GM18526 (cell line): ENCODE measurements around the gene GIGYF2.

ENCODE experiments used
- POLR2A ChIP-seq: IDR thresholded peaks from 3 replicates; pipeline ENCODE4 v1.6.1; 2011; ENCODE audit not compliant: insufficient read length; ENCODE audit errors: extremely low read depth

Gene GIGYF2

DNA sequence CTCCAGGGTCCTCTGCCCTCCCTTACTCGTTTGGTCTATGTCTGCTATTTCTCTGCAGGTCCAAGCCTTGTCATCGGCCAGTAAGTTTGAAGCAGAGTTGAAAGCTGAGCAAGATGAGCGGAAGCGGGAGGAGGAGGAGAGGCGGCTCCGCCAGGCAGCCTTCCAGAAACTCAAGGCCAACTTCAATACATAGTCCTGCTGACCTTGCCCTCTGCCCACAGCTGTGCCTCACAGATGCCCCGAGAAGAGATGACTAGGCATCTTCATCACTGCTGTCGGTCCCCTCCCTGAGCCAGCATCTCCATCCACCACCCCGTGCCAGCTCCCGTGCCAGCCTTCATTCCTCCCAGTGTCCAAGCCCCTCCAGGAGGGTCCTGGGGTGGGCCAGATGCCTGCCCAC is 15.6 kb upstream of the GIGYF2 start:
- TF ChIP-seq POLR2A, result no peak

DNA sequence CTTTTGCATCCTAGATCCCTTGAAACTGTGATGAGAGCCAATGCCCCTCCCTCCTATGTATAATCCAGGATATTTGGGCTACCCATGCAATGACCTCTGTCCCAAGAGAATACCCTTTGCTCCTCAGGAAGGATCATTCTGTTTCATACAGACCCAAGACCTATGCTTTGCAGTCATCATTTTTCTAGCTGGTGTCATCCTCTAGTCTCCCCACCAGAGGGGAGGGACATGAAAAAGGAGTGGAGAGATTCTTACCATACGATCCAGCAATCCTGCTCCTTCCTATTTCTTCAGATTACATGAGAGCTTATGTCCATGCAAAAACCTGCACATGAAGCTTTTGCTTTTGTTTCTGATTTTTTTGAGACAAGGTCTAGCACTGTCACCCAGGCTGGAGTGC is 13.8 kb upstream of the GIGYF2 start:
- TF ChIP-seq POLR2A, result no peak

DNA sequence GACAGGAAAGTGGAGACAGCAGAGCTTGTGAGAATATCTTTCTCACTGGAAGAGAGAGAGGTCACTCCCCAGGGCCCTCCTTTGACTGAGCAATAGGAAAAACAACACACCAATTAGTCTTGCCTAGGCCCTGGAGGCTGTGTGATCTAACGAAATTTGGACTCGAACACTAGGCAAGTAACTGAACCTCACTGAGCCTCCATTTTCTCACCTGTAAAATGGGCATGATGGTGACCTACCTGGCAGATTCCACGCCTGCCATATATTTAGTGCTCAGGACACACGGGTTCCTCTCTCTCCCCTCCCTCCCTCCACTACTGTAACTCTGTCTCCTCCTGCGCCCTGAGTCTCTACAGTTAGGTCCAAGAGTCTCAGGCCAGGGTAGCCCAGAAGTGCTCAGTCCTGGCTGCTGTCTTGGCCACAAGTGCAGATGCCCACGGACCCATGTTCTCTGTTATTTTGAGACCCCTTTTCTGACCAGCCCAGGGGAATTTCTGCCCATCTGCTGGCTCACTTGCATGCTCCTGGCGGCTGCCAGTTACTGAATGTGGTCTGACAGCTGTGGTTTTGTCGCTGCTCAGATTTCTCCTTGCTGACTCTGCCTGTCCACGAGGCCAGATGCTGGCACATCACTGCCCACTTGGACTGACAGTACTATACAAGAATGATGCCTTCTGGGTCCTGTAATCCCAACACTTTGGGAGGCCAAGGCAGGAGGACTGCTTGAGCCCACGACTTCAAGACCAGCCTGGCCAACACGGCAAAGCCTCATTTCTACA is 9.6 kb upstream of the GIGYF2 start:
- no peak for TF ChIP-seq POLR2A

DNA sequence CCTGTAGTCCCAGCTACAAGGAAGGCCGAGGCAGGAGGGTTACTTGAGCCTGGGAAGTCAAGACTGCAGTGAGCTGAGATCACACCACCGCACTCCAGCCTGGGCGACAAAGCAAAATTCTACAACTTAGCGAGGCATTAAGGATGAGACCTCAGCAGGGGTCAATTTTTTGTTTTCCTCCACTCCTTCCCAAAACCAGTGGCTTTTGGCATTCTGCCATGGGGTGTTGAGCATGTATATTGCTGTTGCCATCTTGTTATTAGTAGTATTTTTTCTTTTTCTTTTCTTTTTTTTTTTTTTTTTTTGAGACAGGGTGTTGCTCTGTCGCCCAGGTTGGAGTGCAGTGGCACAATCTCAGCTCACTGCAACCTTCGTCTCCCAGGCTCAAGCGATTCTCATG is 8.9 kb upstream of the GIGYF2 start:
- no peak for TF ChIP-seq POLR2A

DNA sequence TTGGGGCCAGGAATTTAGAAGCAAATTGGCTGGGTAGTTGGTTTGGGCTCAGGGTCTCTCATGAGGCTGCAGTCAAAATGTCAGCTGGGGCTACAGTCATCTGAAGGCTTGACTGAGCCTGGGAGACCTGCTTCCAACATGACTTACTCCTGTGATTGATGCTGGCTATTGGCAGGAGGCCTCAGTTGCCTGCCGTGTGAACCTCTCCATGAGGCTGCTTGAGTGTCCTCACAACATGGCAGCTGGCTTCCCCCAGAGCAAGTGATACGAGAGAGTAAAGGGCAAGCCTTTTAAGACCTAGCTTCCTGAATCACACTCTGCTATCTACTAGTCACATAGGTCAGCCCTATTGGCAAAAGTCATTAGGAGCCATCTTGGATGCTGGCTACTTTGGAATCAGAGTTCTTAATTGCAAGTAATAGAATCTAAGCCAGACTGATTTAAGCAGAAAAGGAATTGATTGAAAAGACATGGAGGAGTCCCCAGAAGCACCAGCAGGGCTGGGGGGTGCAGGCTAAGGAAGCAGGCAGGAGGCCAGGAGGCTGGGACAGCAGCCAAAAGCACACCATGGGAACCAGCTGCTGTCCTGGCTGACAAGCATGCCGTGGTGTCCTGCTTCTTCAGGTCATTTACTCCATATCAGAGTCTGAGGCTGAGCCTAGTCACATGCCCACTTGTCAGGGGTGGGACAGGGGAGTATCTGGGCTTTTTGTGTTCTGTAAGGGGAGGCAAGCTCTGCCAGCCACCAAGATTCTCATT is 7.8 kb upstream of the GIGYF2 start:
- TF ChIP-seq POLR2A, result no peak

DNA sequence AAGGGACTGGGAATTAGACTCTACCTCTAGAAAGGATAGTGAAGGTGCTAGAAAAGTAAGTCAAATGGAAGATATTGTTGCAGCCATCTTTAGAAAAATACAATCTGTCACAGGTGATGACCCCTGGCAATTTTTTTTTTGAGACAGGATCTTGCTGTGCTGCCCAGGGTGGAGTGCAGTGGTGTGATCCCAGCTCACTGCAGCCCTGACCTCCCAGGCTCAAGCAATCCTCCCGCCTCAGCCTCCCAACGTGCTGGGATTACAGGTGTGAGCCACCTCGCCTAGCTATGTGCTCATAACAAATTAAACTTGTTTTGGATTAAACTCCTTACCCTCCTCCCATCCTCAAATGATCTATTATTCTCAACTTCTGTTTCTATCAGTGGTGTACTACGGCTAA is 3.8 kb upstream of the GIGYF2 start:
- TF ChIP-seq POLR2A, result no peak

DNA sequence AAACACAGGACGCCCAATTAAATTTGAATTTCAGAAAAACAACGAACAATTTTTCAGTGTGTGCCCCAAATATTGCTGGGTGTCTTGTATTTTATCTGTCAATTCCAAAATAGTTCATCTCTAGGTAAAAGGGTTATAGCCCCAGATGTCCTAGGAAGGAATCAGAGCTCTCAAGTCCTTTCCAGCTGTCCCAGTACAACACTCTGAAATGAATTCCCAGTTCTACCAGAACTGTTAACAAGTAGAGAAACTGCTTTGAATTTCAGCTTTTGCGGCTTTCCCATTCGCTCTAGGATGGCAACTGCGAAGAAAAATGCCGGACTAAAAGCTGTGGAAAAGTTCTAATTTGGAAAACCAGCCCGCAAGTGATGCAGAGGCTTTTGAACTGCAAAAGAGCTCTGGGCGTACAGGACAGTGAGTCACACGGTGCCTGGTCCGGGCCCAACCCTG is 497 bp upstream of the GIGYF2 start:
- TF ChIP-seq POLR2A, result no peak

DNA sequence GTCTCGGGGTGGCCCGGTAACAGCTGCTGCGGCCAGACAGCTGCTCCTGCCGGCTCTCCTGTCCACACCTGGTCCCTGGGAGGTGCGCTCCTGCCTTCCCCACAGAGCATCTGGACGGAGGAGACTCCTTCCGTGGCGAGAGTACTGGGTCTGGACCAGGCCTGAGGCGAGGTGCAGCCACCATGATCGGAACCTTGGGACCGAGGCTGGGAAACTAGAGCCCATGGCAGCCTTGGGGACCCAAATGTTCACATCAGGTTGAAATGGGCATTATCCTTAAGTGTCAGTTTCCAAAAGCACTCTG is 628 bp downstream of the GIGYF2 start:
- TF ChIP-seq POLR2A, result no peak

DNA sequence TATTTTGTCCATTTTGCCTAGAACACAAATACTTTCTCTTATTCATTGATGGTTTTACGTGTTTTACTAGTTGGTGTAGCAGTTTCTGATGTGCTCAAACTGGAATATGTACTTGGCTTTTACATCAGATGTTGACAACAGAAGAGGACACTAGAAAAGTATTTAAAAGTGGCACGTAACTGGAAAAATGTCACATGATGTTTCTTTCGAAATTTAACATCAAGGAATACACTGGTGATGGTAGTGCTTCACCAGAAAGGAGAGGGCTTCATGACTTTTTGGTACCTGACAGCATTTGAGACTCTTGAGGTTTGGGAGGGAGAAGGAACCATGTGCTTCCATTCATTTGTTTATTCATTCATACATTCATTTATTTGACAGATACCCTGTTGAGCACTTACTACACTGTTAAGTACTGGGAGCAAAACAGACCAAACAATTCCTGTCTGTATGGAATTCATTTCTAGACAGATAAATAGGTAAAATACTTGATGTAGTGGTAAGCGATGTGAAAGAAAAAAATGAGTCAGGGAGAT is 1.5 kb downstream of the GIGYF2 start:
- TF ChIP-seq POLR2A, result no peak

DNA sequence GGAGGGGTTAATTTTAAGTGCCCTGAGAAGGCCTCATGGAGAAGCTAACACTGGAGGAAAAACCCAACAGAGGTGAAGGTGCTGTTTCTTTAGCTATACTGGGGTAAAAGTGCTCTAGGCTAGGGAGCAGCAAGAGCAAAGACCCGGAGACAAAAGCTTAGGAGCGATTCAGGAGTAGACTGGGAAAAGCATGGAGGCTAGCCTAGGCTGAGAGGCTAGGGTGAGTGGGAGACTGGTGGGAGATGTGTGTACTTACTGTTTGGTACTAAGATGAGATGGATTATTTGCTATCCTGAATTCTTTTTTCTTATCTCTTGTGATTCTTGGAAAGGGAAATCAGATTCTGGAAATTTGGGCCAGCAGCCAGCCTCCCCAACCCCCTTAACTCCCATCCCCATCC is 2.0 kb downstream of the GIGYF2 start:
- TF ChIP-seq POLR2A, result no peak

DNA sequence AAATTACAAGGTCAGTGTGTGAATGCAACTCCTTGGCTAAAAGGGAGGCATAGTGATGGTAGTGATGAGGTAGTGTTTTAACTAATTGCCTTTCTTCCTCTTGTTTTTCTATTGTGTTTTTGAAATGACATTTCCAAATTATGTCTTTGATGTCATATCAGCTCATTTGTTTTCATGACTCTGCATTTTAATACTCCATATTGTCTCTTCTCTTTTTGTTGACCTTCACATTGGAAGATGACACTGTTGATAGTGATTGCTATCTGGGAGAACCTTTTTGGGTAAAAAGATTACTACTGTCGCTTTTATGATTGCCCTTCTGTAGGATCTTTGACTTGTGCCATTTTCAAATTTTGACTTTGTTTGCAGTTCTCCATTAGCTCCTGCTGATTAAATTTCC is 3.0 kb downstream of the GIGYF2 start:
- no peak for TF ChIP-seq POLR2A

DNA sequence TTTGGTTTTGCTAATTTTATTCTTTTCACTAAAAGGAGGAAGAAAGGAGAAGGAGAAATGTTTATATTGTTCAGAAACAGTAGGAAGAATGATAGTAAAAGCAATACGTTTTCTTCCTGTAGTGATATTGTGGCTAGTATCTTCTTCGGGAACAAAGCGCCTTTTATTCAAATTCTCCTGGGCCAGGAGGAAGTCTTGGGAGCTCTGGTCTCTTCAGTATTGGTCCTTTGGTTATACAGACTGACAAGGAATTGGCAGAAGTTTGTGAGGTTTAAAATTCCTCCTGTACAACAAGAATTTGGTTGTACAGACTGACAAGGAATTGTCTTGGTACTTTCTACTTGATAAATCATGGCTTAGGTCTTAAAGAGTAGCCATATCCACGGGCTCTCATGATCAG is 9.9 kb downstream of the GIGYF2 start:
- no peak for TF ChIP-seq POLR2A

DNA sequence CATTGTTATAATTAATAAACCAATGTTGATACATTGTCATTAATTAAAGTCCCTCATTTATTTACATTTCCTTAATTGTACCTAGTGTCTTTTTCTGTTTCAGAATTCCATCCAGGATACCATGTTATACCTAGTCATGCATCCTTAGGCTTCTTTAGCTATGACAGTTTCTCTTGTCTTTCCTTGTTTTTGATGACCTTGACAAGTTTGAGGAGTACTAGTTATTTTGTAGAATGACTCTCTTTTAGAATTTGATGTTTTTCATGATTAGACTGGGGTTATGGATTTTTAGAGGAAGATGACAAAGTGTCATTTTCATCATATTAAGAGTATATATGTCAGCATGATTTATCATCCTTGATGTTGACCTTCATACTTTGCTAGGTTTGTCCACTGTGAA is 16.4 kb downstream of the GIGYF2 start:
- no peak for TF ChIP-seq POLR2A

DNA sequence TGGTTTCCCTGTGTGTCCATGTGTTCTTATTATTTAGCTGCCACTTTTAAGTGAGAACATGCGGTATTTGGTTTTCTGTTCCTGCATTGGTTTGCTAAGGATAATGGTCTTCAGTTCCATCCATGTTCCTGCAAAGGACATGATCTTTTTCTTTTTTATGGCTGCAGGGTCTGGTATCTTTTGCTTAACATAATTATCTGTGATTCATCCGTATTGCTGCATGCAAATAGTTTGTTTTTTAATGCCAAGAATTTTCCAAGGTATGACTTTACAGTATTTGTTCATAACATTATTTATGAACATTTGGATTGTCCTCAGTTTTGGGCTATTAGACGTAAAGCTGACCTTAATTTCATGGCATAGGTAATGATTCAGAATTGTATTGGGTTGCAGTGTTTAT is 17.8 kb downstream of the GIGYF2 start:
- TF ChIP-seq POLR2A, result no peak

DNA sequence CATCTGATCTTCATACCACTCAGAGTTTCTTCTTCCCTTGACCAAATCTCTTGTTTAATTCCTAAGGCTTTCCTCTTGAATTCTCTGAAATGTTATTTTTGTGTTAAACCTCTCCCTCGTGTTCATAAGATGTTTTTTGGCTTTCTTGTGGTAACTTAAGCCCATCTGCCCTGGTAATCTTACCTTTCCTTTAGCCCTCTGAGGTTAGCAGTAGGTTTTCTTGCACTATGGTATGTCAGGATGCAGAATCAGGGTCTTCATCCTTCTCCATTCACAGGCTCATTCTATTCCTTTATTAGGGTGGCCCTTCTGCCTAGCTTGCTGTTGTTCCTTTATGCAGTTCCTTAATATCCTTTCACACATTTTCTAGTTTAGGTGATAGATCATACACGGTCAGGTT is 24.1 kb downstream of the GIGYF2 start:
- no peak for TF ChIP-seq POLR2A

DNA sequence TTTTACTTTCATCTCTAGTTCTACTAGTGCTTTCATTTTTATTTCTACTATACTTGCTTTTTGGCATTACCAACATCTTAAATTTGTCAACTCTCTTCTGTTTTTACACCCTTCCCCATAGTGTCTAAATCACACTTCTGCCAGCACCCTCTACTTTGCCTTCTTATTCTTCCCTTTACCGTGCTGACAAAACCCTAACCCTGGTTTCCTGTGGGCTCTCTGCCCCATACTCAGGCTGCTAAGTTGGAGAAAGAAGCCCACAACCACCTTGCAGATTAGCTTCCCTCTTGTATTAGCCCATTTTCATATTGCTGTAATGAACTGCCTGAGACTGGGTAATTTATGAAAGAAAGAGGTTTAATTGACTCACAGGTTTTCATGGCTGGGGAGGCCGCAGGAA is 24.8 kb downstream of the GIGYF2 start:
- no peak for TF ChIP-seq POLR2A
